ENCODE results near the gene CNTD1. TPM values are rescaled to one million over a fixed set of nuclear protein-coding genes. Genes with fewer than 3 reads are reported as not detected.

Gene CNTD1
- polyA plus RNA-seq, 2 of the 4 experiments (the other 2 are of a cell fraction) = 0.06 to 0.10 TPM

- ATAC-seq (no peak), DNase-seq (ENCODE audit: low read depth in 1 of 2, low spot score in 1 of 2) (no peak), FAIRE-seq (no peak)
- peak overlapping the region; percentile 72 for H3K4me3 ChIP-seq
- CTCF ChIA-PET = interaction anchor here (0.5 to 24.6 kb wide), 8 partner anchors 11 to 1003 kb away, joined by 3 to 336 read pairs (median 4); partner anchors contain the start of gene BECN1
- peaks cover 31% of the 10 kb centered on the region for H3K4me1 ChIP-seq
- H3K9me3 ChIP-seq = no peaks in the 10 kb centered on the region
- peak overlapping the region; percentile 83 to 92 for H3K27ac ChIP-seq
- H3K4me2 ChIP-seq = peak overlapping the region; percentile 96
- no peak for TF ChIP-seq FOSL2 (IDR thresholded peaks at IDR 0.05)
- no peak for TF ChIP-seq FOSL2 (CRISPR knock-in tag; IDR thresholded peaks at IDR 0.05)
- TF ChIP-seq RFX5 (IDR thresholded peaks at IDR 0.05) = no peak
- WGBS (ENCODE audit: missing lambda C conversion rate) = 13% methylated on average over 10 of the region's 10 CpGs
- POLR2A ChIA-PET = interaction anchor here (0.6 to 1.9 kb wide), 8 partner anchors 15 to 200 kb away, joined by 3 to 10 read pairs (median 3); partner anchors contain the start of genes BECN1, RETREG3, RPL27 and TUBG1
Measured at GRCh38 chr17:42798011-42798382, 664 bp upstream of the CNTD1 start.

DNA sequence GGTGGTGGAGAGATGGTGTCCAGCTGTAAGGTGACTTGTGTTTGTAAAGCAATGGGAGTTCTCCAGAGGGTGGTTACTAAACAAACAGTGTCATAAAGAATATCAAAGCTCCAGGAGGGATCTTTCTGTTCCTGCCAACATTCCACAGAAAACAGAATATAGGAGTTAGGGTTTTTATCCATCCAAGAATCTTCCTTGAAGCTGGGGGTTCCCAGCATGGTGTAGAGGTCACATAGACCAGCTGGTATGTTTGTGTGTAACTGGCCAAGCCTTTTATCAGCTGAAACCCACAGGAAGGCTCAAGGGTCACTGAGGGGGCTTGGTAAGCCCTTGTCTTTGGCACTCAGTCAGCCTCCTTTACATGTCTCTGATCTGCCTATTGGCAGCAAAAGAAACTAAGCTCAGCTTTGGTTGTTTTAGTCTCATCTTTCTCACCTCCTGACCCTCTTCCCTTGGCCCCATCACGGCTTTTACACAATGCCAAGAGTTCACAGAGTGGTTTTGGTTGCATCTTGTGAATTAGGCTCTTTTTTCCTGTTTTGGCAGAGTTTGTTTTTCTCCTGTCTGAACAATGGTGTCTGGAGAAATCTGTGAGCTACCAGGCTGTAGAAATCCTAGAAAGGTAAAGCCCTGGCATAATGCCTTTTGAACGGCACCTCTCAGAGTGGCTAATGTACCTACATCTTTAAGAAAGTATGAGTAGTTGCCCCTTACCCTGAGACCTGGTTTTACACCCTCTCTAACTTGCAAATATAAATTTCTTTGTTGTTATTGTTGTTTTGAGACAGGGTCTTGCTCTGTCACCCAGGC lies 4.6 kb downstream of the CNTD1 start:
- peak in 1 of 2 experiments; percentile 63; a peak in 1 of 5 replicates for TF ChIP-seq EP300 (IDR thresholded peaks at IDR 0.05)
- no peak for TF ChIP-seq HOXA7 (CRISPR knock-in tag; IDR thresholded peaks at IDR 0.05)
- TF ChIP-seq JUN (IDR thresholded peaks at IDR 0.05) = peak in 1 of 2 experiments; percentile 73; a peak in 2 of 5 replicates
- peak; percentile 52 for TF ChIP-seq GATA3 (IDR thresholded peaks at IDR 0.05; ENCODE audit: borderline replicate concordance)
- ChIA-PET POLR2A (interaction anchor here (0.5 to 2.5 kb wide), 2 partner anchors 21 to 36 kb away, joined by 4 to 14 read pairs; partner anchors contain the start of gene BECN1), CTCF (interaction anchor here (1.0 to 24.6 kb wide), 9 partner anchors 8 to 134 kb away, joined by 3 to 336 read pairs (median 6); partner anchors contain the start of genes BECN1, RAMP2 and VPS25)
- DNase-seq (ENCODE audit: low read depth in 1 of 2, low spot score in 1 of 2) = peak in 1 of 2 experiments; percentile 66
- Histone ChIP-seq H3K9me3 (no peaks in the 10 kb centered on the region), H3K4me2 (peak overlapping the region; percentile 52), H3K4me1 (peaks cover 39% of the 10 kb centered on the region), H3K27ac (peak overlapping the region; percentile 55 to 70; a peak in 5 of 6 replicates), H3K4me3 (no peak overlapping the region)
- 33% methylated on average over 2 of the region's 2 CpGs for WGBS (ENCODE audit: missing lambda C conversion rate)
- FAIRE-seq = no peak
- peak; percentile 3 to 10; a peak in 3 of 6 replicates for ATAC-seq

- TF ChIP-seq POLR2AphosphoS2 (conservative IDR thresholded peaks at IDR 0.05; ENCODE audit: low read length) = no peak
- TF ChIP-seq HEYL (CRISPR knock-in tag; IDR thresholded peaks at IDR 0.05) = no peak
- no peak for TF ChIP-seq HDAC2 (IDR thresholded peaks at IDR 0.05)
- no peak for TF ChIP-seq SREBF2 (IDR thresholded peaks at IDR 0.05)
- no peak for TF ChIP-seq CBX8 (IDR thresholded peaks at IDR 0.05)
- TF ChIP-seq CHD4 (IDR thresholded peaks at IDR 0.05; ENCODE audit: borderline replicate concordance) = no peak
- no peak for TF ChIP-seq FOSB (CRISPR knock-in tag; IDR thresholded peaks at IDR 0.05)
- no peak for TF ChIP-seq RARB (CRISPR knock-in tag; IDR thresholded peaks at IDR 0.05)
- TF ChIP-seq ZC3H11A (IDR thresholded peaks at IDR 0.05) = no peak
- no peak for TF ChIP-seq RNF2 (IDR thresholded peaks at IDR 0.05; ENCODE audit: borderline replicate concordance, low read depth)
- no peak for TF ChIP-seq PHF8 (IDR thresholded peaks at IDR 0.05; ENCODE audit: borderline replicate concordance, low read depth)
- ATAC-seq = peak in 1 of 2 experiments; percentile 8; a peak in 2 of 6 replicates
- Histone ChIP-seq H3K4me2 (no peak overlapping the region), H3K4me3 (no peak overlapping the region), H3K9me3 (no peaks in the 10 kb centered on the region), H3K27ac (peak overlapping the region in 1 of 2 experiments; percentile 5; a peak in 2 of 6 replicates), H3K4me1 (peaks cover 47% of the 10 kb centered on the region)
- WGBS (ENCODE audit: missing lambda C conversion rate) = 70% methylated on average over 1 of the region's 1 CpG
- POLR2A ChIA-PET = interaction anchor here (1.1 kb wide), 1 partner anchor 19 kb away, joined by 3 read pairs; the partner anchor contains the start of gene BECN1
- peak in 1 of 2 experiments; percentile 60 for DNase-seq (ENCODE audit: low read depth in 1 of 2, low spot score in 1 of 2)
- CTCF ChIA-PET = interaction anchor here (0.6 to 24.6 kb wide), 4 partner anchors 13 to 81 kb away, joined by 3 to 336 read pairs (median 13); partner anchors contain the start of gene BECN1
- FAIRE-seq = no peak
Measured at GRCh38 chr17:42804918-42805367, 6.3 kb downstream of the CNTD1 start.

DNA sequence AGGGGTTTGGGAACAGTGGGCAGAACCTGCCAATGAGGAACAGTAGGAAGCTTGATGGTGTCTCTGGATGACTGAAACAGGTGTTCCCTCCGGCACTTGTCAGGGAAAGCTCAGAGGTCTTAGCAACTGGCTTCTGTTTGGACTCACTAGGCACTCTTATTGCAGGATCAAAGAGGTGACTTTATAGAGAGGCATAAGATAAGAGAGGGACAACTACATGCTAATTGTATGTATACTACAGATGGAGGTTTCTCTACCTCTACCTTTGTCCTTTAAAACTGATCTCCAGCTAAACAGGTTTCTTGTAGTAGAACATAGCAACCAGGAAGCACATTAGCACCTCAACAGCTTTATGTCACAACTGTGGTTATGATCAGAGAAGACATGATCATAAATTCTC lies 7.6 kb downstream of the CNTD1 start:
- Histone ChIP-seq H3K4me3 (no peak overlapping the region), H3K4me2 (no peak overlapping the region), H3K9me3 (no peaks in the 10 kb centered on the region), H3K4me1 (peaks cover 47% of the 10 kb centered on the region), H3K27ac (no peak overlapping the region)
- no peak for ATAC-seq
- no peak for FAIRE-seq
- CTCF ChIA-PET = interaction anchor here (1.1 to 24.6 kb wide), 3 partner anchors 14 to 228 kb away, joined by 6 to 336 read pairs (median 14); partner anchors contain the start of genes BECN1 and PSMC3IP
- no peak for DNase-seq (ENCODE audit: low read depth in 1 of 2, low spot score in 1 of 2)
- POLR2A ChIA-PET = interaction anchor here (0.7 to 1.1 kb wide), 2 partner anchors 18 to 72 kb away, joined by 3 read pairs; partner anchors contain the start of gene BECN1
- 92% methylated on average over 1 of the region's 1 CpG for WGBS (ENCODE audit: missing lambda C conversion rate)
- TF ChIP-seq MAFK (IDR thresholded peaks at IDR 0.05; ENCODE audit: partially characterized antibody) (no peak), CEBPB (IDR thresholded peaks at IDR 0.05) (no peak), FOSL2 (IDR thresholded peaks at IDR 0.05) (no peak), FOSL2 (CRISPR knock-in tag; IDR thresholded peaks at IDR 0.05) (no peak), RCOR1 (IDR thresholded peaks at IDR 0.05; ENCODE audit: low read depth, low read length) (no peak), EHMT2 (IDR thresholded peaks at IDR 0.05; ENCODE audit: low read depth) (no peak), HES2 (IDR thresholded peaks at IDR 0.05) (no peak), SREBF2 (IDR thresholded peaks at IDR 0.05) (no peak), NPAS2 (CRISPR knock-in tag; IDR thresholded peaks at IDR 0.05; ENCODE audit: borderline replicate concordance) (no peak), CTCF (IDR thresholded peaks at IDR 0.05) (no peak), NFE2L2 (conservative IDR thresholded peaks at IDR 0.05; ENCODE audit: low read length) (no peak), ZSCAN20 (CRISPR knock-in tag; IDR thresholded peaks at IDR 0.05) (no peak)
- TF ChIP-seq, protein P1, sequence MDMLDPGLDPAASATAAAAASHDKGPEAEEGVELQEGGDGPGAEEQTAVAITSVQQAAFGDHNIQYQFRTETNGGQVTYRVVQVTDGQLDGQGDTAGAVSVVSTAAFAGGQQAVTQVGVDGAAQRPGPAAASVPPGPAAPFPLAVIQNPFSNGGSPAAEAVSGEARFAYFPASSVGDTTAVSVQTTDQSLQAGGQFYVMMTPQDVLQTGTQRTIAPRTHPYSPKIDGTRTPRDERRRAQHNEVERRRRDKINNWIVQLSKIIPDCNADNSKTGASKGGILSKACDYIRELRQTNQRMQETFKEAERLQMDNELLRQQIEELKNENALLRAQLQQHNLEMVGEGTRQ (IDR thresholded peaks at IDR 0.05) = no peak

Measured in A549 (cell line).